Measurements from ENCODE around the gene GPN2. TPM values are rescaled to one million over a fixed set of nuclear protein-coding genes. Genes with fewer than 3 reads are reported as not detected.

GPN2 gene
- total RNA-seq, 8 experiments from 2014 or later = 11.5 to 39.5 (median 15.8) TPM

- Histone ChIP-seq H3K4me1 (replicated peaks in 1 of 2) (no peaks in the 10 kb centered on the region), H3K4me3 (no peak within 1 kb of the TSS), H3K27ac (no peak within 1 kb of the TSS)
- in situ Hi-C loops (cut with MboI; ENCODE audit: low pct_unique_long_range_greater_than_20kb in 2 of 9, low sequenced_read_pairs in 9 of 9, unreplicated experiment in 9 of 9) = loop anchor here in 1 of 9 experiments (10.0 kb wide), 1 partner anchor 61 kb away; no protein-coding TSS in a partner anchor
- WGBS, 10 experiments = 72 to 88% (median 85%) methylated on average over 2 to 15 of the region's 16 CpGs; no CpG with 5 or more reads in 5 of the 10 experiments
- peak in 4 of 8 experiments; percentile 10 to 33 (median 24) for ATAC-seq (replicated peaks in 6 of 8)
Measured at GRCh38 chr1:26913754-26914619, 23.9 kb upstream of the GPN2 start, which contains the start of gene NR0B2. Gene NR0B2 (minus strand): TSS chr1:26913975. CDS start chr1:26913940, 35 bp downstream.

DNA sequence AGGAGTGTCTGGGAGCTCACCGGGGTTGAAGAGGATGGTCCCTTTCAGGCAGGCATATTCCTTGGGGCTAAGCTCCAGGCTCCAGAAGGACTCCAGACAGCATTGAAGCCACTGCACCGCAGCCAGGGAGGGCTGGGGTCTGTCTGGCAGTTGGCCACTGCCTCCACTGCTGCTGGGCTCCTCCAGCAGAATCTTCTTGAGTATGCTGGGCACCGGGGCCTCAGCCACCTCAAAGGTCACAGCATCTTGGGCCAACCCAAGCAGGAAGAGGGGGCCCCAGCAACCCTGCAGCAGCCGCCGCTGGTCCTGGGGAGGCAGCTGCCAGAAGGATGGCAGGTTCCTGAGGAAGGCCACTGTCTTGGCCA, 23.3 kb upstream of the GPN2 start:
- 64 to 100% (median 73%) methylated on average over 1 to 5 of the region's 5 CpGs; no CpG with 5 or more reads in 4 of the 10 experiments for WGBS, 10 experiments
- in situ Hi-C loops (cut with MboI; ENCODE audit: low pct_unique_long_range_greater_than_20kb in 2 of 9, low sequenced_read_pairs in 9 of 9, unreplicated experiment in 9 of 9) = loop anchor here in 1 of 9 experiments (10.0 kb wide), 1 partner anchor 61 kb away; no protein-coding TSS in a partner anchor
- H3K27ac ChIP-seq = no peak overlapping the region
- ATAC-seq (replicated peaks in 6 of 8) = peak in 1 of 8 experiments; percentile 15
- no peak overlapping the region for H3K4me3 ChIP-seq
- H3K4me1 ChIP-seq (replicated peaks in 1 of 2) = no peaks in the 10 kb centered on the region

DNA sequence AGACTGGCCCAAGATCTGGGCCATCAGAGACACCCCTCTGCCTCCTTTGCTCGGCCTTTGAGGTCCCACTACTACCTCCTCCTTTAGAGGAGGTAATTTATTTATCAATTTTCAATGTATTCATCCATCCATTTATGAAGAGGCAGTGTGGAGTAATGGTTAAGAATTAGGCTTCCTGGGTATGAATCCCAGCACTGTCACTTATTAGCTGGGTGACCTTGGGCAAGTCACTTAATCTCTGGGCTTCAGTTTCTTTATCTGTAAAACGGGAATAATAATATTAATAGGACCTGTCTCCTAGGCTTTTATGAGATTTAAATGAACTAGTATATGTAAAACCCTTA, 22.0 kb upstream of the GPN2 start:
- Histone ChIP-seq H3K4me1 (replicated peaks in 1 of 2) (no peaks in the 10 kb centered on the region), H3K27ac (no peak overlapping the region), H3K4me3 (no peak overlapping the region)
- 0 to 88% (median 50%) methylated on average over 1 to 2 of the region's 2 CpGs; no CpG with 5 or more reads in 2 of the 10 experiments for WGBS, 10 experiments
- no peak for ATAC-seq (replicated peaks in 6 of 8)
- in situ Hi-C loops (cut with MboI; ENCODE audit: low pct_unique_long_range_greater_than_20kb in 2 of 9, low sequenced_read_pairs in 9 of 9, unreplicated experiment in 9 of 9) = loop anchor here in 1 of 9 experiments (10.0 kb wide), 1 partner anchor 63 kb away; no protein-coding TSS in a partner anchor

GRCh38 chr1:26911399-26912146, 21.5 kb upstream of the GPN2 start:
- no peak overlapping the region for H3K27ac ChIP-seq
- in situ Hi-C loops (cut with MboI; ENCODE audit: low pct_unique_long_range_greater_than_20kb in 2 of 9, low sequenced_read_pairs in 9 of 9, unreplicated experiment in 9 of 9) = loop anchor here in 1 of 9 experiments (10.0 kb wide), 1 partner anchor 63 kb away; no protein-coding TSS in a partner anchor
- no peak for ATAC-seq (replicated peaks in 6 of 8)
- no peaks in the 10 kb centered on the region for H3K4me1 ChIP-seq (replicated peaks in 1 of 2)
- H3K4me3 ChIP-seq = no peak overlapping the region
- WGBS, 10 experiments = 13 to 90% (median 72%) methylated on average over 1 to 8 of the region's 8 CpGs; no CpG with 5 or more reads in 5 of the 10 experiments

DNA sequence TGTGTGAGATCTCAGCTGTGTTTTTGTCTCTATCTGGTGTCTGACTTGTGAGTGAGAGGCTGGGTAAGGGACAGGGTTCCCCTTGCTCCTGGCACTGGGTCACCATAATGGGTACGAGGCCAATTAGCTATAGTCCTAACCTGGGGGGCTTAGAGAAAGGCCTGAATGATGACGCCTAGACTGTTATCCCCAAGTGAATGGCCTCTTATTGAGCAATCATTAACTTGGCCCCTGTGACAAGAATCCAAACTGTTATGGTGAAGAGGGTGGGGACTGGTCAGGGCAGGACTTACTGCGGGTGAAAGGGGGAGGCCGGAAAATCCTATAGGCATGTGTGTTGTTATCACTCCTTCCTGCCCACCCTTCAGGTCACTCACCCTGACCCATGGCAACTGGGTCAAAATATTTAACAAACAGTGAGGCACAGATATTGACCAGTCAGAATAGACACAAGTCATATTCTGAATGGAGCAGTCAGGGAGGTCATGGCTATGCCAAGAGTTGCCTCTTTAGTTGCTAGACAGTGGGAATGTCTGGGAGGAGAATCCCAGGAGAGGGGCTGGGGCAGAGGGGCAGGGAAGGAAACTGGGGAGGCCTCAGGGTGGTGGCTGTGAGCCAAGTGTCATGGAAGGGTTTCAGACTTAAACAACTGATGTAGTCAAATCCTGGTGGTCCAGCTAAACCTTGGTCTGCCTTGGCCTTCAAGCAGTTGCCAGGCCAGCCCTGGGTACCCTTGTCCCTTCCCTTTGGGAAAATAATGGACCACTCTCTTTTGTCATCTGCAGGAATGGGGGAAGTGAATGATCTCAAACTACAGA, 20.5 kb upstream of the GPN2 start:
- Histone ChIP-seq H3K4me1 (replicated peaks in 1 of 2) (no peaks in the 10 kb centered on the region), H3K4me3 (no peak overlapping the region), H3K27ac (no peak overlapping the region)
- no peak for ATAC-seq (replicated peaks in 6 of 8)
- WGBS, 10 experiments = 17 to 71% (median 43%) methylated on average over 1 to 4 of the region's 4 CpGs; no CpG with 5 or more reads in 3 of the 10 experiments
- in situ Hi-C loops (cut with MboI; ENCODE audit: low pct_unique_long_range_greater_than_20kb in 2 of 9, low sequenced_read_pairs in 9 of 9, unreplicated experiment in 9 of 9) = loop anchor here in 1 of 9 experiments (10.0 kb wide), 1 partner anchor 64 kb away; no protein-coding TSS in a partner anchor

DNA sequence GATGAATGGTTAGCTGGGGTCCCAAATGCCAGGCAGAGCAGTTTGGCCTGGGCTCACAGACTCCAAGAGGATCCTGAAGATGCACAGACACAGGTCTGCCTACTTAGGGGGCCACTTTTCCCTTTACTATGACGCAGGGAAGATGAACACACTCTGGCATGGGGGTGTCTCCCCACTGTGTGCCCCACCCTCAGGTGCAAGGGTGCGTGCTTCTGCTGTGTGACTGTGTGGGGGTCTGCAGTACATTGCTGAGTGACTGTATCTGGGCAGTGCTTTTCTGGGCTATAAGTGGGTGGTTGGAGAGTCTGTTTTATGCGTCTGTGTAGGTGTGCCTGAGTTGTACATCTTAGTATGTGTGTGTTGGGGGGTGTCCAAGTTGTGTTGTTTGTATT, 19.9 kb upstream of the GPN2 start:
- in situ Hi-C loops (cut with MboI; ENCODE audit: low pct_unique_long_range_greater_than_20kb in 2 of 9, low sequenced_read_pairs in 9 of 9, unreplicated experiment in 9 of 9) = loop anchor here in 1 of 9 experiments (10.0 kb wide), 1 partner anchor 65 kb away; no protein-coding TSS in a partner anchor
- Histone ChIP-seq H3K4me3 (no peak overlapping the region), H3K4me1 (replicated peaks in 1 of 2) (no peaks in the 10 kb centered on the region), H3K27ac (no peak overlapping the region)
- ATAC-seq (replicated peaks in 6 of 8) = no peak
- 24 to 100% (median 82%) methylated on average over 1 to 3 of the region's 3 CpGs; no CpG with 5 or more reads in 4 of the 10 experiments for WGBS, 10 experiments

GRCh38 chr1:26907071-26907917, 17.2 kb upstream of the GPN2 start:
- in situ Hi-C loops (cut with MboI; ENCODE audit: low pct_unique_long_range_greater_than_20kb in 2 of 9, low sequenced_read_pairs in 9 of 9, unreplicated experiment in 9 of 9) = no loop called here
- peak; percentile 61 to 96 (median 83) for ATAC-seq (replicated peaks in 6 of 8)
- WGBS, 10 experiments = 4 to 83% (median 48%) methylated on average over 1 to 6 of the region's 6 CpGs; no CpG with 5 or more reads in 1 of the 10 experiments
- Histone ChIP-seq H3K27ac (no peak overlapping the region), H3K4me3 (no peak overlapping the region), H3K4me1 (replicated peaks in 1 of 2) (no peaks in the 10 kb centered on the region)

GRCh38 chr1:26900815-26901511, 10.9 kb upstream of the GPN2 start:
- Histone ChIP-seq H3K27ac (peak overlapping the region; percentile 57 to 67), H3K4me3 (peak overlapping the region; percentile 81 to 99 (median 94)), H3K4me1 (replicated peaks in 1 of 2) (peaks cover 9 to 11% of the 10 kb centered on the region in 2 donors)
- WGBS, 10 experiments = 26 to 66% (median 60%) methylated on average over 3 to 11 of the region's 18 CpGs
- in situ Hi-C loops (cut with MboI; ENCODE audit: low pct_unique_long_range_greater_than_20kb in 2 of 9, low sequenced_read_pairs in 9 of 9, unreplicated experiment in 9 of 9) = no loop called here
- no peak for ATAC-seq (replicated peaks in 6 of 8)

GRCh38 chr1:26900001-26900814, 10.1 kb upstream of the GPN2 start, which contains the start of gene GPATCH3:
Gene GPATCH3 (minus strand): TSS chr1:26900467. CDS start chr1:26900442, 25 bp downstream.
- Histone ChIP-seq H3K27ac (peak within 1 kb of the TSS; percentile 57 to 67), H3K4me1 (replicated peaks in 1 of 2) (peaks cover 9 to 11% of the 10 kb centered on the region in 2 donors), H3K4me3 (peak within 1 kb of the TSS; percentile 81 to 99 (median 94))
- peak; percentile 89 to 97 (median 94) for ATAC-seq (replicated peaks in 6 of 8)
- WGBS, 10 experiments = 0 to 2% (median 1%) methylated on average over 8 to 50 of the region's 50 CpGs
- in situ Hi-C loops (cut with MboI; ENCODE audit: low pct_unique_long_range_greater_than_20kb in 2 of 9, low sequenced_read_pairs in 9 of 9, unreplicated experiment in 9 of 9) = no loop called here

- in situ Hi-C loops (cut with MboI; ENCODE audit: low pct_unique_long_range_greater_than_20kb in 2 of 9, low sequenced_read_pairs in 9 of 9, unreplicated experiment in 9 of 9) = no loop called here
- peaks cover 9 to 11% of the 10 kb centered on the region in 2 donors for H3K4me1 ChIP-seq (replicated peaks in 1 of 2)
- H3K4me3 ChIP-seq = no peak overlapping the region
- no peak overlapping the region for H3K27ac ChIP-seq
- 83 to 100% (median 97%) methylated on average over 1 to 9 of the region's 9 CpGs; no CpG with 5 or more reads in 3 of the 10 experiments for WGBS, 10 experiments
- no peak for ATAC-seq (replicated peaks in 6 of 8)
Measured at GRCh38 chr1:26897351-26897750, 7.3 kb upstream of the GPN2 start.

Measured in motor neuron (in vitro differentiated cells).